ENCODE data around the gene TMBIM6.
"Not testable (repeated sequence)": the region's sequence is repeated elsewhere in the genome, so short reads cannot be mapped to it uniquely, and the experiment has no call there.

TMBIM6 gene

GRCh38 chr12:49728446-49728845 is 12.9 kb upstream of the TMBIM6 start:
- TF ChIP-seq POLR2A (IDR thresholded peaks at IDR 0.05; ENCODE audit: low read depth, low read length) (no peak), PAX5 (IDR thresholded peaks at IDR 0.05; ENCODE audit: insufficient read depth, low read length, severe bottlenecking) (no peak), TAF1 (IDR thresholded peaks at IDR 0.05; ENCODE audit: low read depth, low read length) (no peak), POLR2AphosphoS5 (IDR thresholded peaks at IDR 0.05; ENCODE audit: low read depth, low read length) (no peak), SPI1 (IDR thresholded peaks at IDR 0.05; ENCODE audit: low read depth, low read length) (no peak), POU2F2 (IDR thresholded peaks at IDR 0.05; ENCODE audit: low read depth, low read length) (no peak)
- no peak for DNase-seq (ENCODE audit: insufficient read length, low spot score)
- no peak for FAIRE-seq

- no peak for TF ChIP-seq POU2F2 (IDR thresholded peaks at IDR 0.05; ENCODE audit: low read depth, low read length)
- no peak for TF ChIP-seq PAX5 (IDR thresholded peaks at IDR 0.05; ENCODE audit: insufficient read depth, low read length, severe bottlenecking)
- TF ChIP-seq TAF1 (IDR thresholded peaks at IDR 0.05; ENCODE audit: low read depth, low read length): no peak
- no peak for TF ChIP-seq SPI1 (IDR thresholded peaks at IDR 0.05; ENCODE audit: low read depth, low read length)
- TF ChIP-seq POLR2AphosphoS5 (IDR thresholded peaks at IDR 0.05; ENCODE audit: low read depth, low read length): no peak
- TF ChIP-seq POLR2A (IDR thresholded peaks at IDR 0.05; ENCODE audit: low read depth, low read length): no peak
- no peak for FAIRE-seq
Observed at GRCh38 chr12:49730050-49730449, 11.3 kb upstream of the TMBIM6 start.

DNA sequence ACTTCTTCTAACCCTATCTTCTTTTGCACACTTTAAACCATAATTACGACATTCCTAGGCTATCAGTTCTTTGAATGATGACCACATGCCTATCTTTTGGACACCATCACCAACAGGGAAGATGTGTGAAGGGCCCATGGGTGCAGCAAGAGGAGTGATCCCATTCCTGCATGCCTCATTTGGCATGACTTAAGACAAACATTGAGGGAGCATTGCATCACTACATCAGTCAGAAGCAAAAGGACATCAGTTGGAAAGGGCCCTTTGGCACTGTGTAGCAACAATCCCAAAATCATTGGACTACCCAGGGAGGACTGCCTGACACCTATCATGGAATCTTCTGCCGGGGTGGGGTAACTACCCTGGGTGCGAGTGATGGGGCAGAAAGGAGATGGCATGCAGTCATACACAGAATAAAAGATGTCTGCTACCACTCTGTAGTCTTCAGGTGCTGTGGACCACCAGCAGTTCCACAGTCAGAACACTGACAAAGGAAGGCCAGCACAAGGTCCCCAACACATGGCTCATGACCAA is 10.7 kb upstream of the TMBIM6 start:
- TF ChIP-seq POU2F2 (IDR thresholded peaks at IDR 0.05; ENCODE audit: low read depth, low read length): no peak
- TF ChIP-seq PAX5 (IDR thresholded peaks at IDR 0.05; ENCODE audit: insufficient read depth, low read length, severe bottlenecking): no peak
- no peak for TF ChIP-seq SPI1 (IDR thresholded peaks at IDR 0.05; ENCODE audit: low read depth, low read length)
- TF ChIP-seq POLR2A (IDR thresholded peaks at IDR 0.05; ENCODE audit: low read depth, low read length): no peak
- TF ChIP-seq TAF1 (IDR thresholded peaks at IDR 0.05; ENCODE audit: low read depth, low read length): no peak
- TF ChIP-seq POLR2AphosphoS5 (IDR thresholded peaks at IDR 0.05; ENCODE audit: low read depth, low read length): no peak
- DNase-seq (ENCODE audit: insufficient read length, low spot score) (no peak), FAIRE-seq (no peak)

More at GRCh38 chr12:49730050-49730449, 11.3 kb upstream of the TMBIM6 start:
- no peak for DNase-seq (ENCODE audit: insufficient read length, low spot score)

DNA sequence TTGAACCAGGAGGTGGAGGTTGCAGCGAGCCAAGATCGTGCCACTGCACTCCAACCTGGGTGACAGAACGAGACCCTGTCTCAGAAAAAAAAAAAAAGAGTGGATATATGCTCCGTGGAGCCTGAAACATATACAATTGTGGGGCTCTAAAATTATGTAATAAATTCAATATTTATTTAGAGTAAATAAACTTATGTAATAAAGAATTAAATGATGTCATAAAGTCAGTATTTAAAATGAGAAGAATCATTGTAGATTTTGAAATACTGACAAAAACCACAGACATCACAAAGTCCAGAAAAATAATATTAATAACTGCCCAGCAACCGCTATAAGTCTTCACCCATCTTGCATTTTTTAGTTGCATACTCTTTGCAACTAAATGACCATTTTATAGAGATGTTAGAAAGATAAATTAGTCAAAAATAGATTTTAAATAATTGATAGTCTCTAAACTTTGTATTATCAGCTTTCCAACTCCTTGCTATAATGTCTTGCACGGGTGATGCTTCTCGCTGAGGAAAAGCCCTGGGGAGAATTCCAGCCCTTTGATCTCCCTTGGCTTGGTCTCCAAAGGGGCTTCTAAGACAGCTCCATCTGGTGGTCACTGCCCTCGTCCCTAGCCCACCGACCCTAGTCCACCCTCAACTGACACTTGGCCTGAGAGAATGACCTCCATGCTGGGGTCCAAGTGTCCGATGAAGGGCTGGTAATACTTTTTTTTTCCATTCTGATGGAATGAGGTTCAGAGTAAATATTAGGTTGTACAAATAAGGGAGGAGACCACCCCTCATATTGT is 7.9 kb upstream of the TMBIM6 start:
- DNase-seq (ENCODE audit: insufficient read length, low spot score): no peak
- FAIRE-seq: no peak
- no peak for TF ChIP-seq POLR2A (IDR thresholded peaks at IDR 0.05; ENCODE audit: low read depth, low read length)
- TF ChIP-seq POLR2AphosphoS5 (IDR thresholded peaks at IDR 0.05; ENCODE audit: low read depth, low read length): no peak
- no peak for TF ChIP-seq POU2F2 (IDR thresholded peaks at IDR 0.05; ENCODE audit: low read depth, low read length)
- TF ChIP-seq PAX5 (IDR thresholded peaks at IDR 0.05; ENCODE audit: insufficient read depth, low read length, severe bottlenecking): no peak
- no peak for TF ChIP-seq TAF1 (IDR thresholded peaks at IDR 0.05; ENCODE audit: low read depth, low read length)
- no peak for TF ChIP-seq SPI1 (IDR thresholded peaks at IDR 0.05; ENCODE audit: low read depth, low read length)

DNA sequence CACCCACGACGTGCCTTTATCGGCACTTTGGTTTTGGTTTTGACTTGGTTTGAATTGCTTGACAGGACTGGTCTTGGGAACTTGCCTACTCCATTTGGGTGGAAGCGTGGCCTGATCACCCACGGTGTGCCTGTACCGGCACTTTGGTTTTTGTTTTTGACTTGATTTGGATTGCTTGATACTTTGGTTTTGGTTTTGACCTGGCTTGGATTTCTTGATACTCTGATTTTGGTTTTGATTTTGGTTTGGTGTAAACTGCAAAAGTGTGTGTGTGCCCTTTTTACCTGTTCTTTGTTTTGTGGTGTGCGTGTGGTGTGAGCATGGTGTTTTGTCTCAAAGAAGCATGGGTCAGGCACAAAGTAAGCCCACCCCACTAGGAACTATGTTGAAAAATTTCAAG is 6.5 kb upstream of the TMBIM6 start:
- not testable (repeated sequence) for DNase-seq (ENCODE audit: insufficient read length, low spot score); FAIRE-seq

- not testable (repeated sequence) for FAIRE-seq; DNase-seq (ENCODE audit: insufficient read length, low spot score)
Observed at GRCh38 chr12:49738721-49739120, 2.6 kb upstream of the TMBIM6 start.

- not testable (repeated sequence) for FAIRE-seq; DNase-seq (ENCODE audit: insufficient read length, low spot score)
Observed at GRCh38 chr12:49740277-49740676, 1.1 kb upstream of the TMBIM6 start.

DNA sequence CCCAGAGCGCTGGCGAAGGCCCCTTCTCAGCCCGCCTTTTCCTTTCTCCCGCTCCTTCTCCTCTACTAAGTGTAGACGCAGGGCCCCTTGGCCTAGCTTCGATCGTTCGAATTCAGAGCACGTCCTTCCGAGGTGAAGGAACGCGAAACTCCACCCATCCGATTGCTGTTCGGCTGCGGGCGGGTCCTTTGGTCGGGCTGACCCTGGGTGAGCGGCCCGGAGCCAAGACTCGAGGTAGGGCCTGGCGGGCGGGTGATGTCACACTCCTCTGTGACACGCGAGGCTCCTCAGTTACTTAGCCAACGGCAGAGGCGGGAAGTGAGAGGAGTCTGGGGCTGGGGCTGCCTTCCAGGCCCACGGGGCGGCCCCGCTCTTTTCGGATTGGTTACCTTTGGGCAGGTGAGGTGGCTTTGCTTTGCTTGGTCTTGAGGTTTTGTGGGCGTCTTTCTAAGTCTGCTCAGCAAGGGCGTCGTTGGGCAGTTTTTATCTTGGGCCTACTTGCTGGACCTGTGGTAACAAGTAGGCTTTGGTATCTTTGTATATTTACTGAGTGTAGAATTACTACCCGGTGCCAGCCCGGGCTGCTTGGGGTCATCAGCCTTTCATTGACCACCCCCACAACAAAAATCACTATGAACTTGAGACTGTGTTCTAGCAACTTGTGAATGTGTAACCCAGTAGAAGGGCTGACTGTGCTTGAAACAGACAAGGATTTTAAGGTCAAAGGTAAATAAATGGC is 694 bp downstream of the TMBIM6 start:
- peak; percentile 51 for DNase-seq (ENCODE audit: insufficient read length, low spot score)
- FAIRE-seq: no peak
- TF ChIP-seq POLR2A (IDR thresholded peaks at IDR 0.05; ENCODE audit: low read depth, low read length) (peak; percentile 47; the same call in 1 of the 2 replicates), POLR2AphosphoS5 (IDR thresholded peaks at IDR 0.05; ENCODE audit: low read depth, low read length) (peak; percentile 77), SPI1 (IDR thresholded peaks at IDR 0.05; ENCODE audit: low read depth, low read length) (peak; percentile 62), TAF1 (IDR thresholded peaks at IDR 0.05; ENCODE audit: low read depth, low read length) (peak; percentile 27; the same call in 1 of the 2 replicates), POU2F2 (IDR thresholded peaks at IDR 0.05; ENCODE audit: low read depth, low read length) (no peak; the same call in 1 of the 2 replicates), PAX5 (IDR thresholded peaks at IDR 0.05; ENCODE audit: insufficient read depth, low read length, severe bottlenecking) (no peak)

GRCh38 chr12:49744363-49744885 is 3.1 kb downstream of the TMBIM6 start:
- FAIRE-seq (no peak), DNase-seq (ENCODE audit: insufficient read length, low spot score) (no peak)
- no peak for TF ChIP-seq TAF1 (IDR thresholded peaks at IDR 0.05; ENCODE audit: low read depth, low read length)
- no peak for TF ChIP-seq PAX5 (IDR thresholded peaks at IDR 0.05; ENCODE audit: insufficient read depth, low read length, severe bottlenecking)
- no peak for TF ChIP-seq SPI1 (IDR thresholded peaks at IDR 0.05; ENCODE audit: low read depth, low read length)
- TF ChIP-seq POU2F2 (IDR thresholded peaks at IDR 0.05; ENCODE audit: low read depth, low read length): no peak
- TF ChIP-seq POLR2A (IDR thresholded peaks at IDR 0.05; ENCODE audit: low read depth, low read length): no peak
- no peak for TF ChIP-seq POLR2AphosphoS5 (IDR thresholded peaks at IDR 0.05; ENCODE audit: low read depth, low read length)

DNA sequence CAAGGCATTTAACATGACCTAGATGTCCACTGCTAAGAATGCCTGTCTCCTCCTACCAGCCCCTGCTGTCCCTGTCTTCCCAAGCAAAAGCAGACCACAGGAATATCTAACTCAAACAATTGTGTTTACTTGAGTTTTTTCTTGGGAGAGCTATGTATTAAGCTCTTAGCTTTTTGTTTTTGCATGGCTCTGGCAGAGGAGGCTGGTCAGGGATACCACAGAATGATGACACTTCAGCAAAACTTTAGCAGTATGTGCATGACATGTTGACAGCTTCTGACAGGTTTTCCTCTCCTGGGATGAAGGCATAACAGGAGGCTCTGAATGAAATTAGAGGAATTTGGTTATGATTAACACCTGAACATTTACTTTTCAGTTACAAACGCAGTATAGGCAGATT is 6.9 kb downstream of the TMBIM6 start:
- FAIRE-seq: peak; percentile 54
- DNase-seq (ENCODE audit: insufficient read length, low spot score): no peak
- TF ChIP-seq SPI1 (IDR thresholded peaks at IDR 0.05; ENCODE audit: low read depth, low read length) (no peak), TAF1 (IDR thresholded peaks at IDR 0.05; ENCODE audit: low read depth, low read length) (no peak), POLR2A (IDR thresholded peaks at IDR 0.05; ENCODE audit: low read depth, low read length) (no peak), PAX5 (IDR thresholded peaks at IDR 0.05; ENCODE audit: insufficient read depth, low read length, severe bottlenecking) (no peak), POLR2AphosphoS5 (IDR thresholded peaks at IDR 0.05; ENCODE audit: low read depth, low read length) (no peak), POU2F2 (IDR thresholded peaks at IDR 0.05; ENCODE audit: low read depth, low read length) (no peak)

Measured in GM12891 (cell line).